Nephron (organoid): ENCODE results near the gene ZGPAT.
"Not testable (repeated sequence)": the region's sequence is repeated elsewhere in the genome, so short reads cannot be mapped to it uniquely, and the experiment has no call there.

Source experiments
- H3K27ac Mint-ChIP-seq, 3 experiments: 2 replicates each; pipeline ENCODE4 v1.8.0; 2020; ENCODE audit warnings: mixed read lengths in 3 of 3, mild to moderate bottlenecking in 2 of 3, moderate library complexity in 1 of 3
- H3K27me3 Mint-ChIP-seq: 2 replicates; pipeline ENCODE4 v1.8.0; 2021; ENCODE audit warnings: low read depth, mild to moderate bottlenecking, moderate library complexity, mixed read lengths
- H3K36me3 Mint-ChIP-seq: 2 replicates; pipeline ENCODE4 v1.8.0; 2020; ENCODE audit warnings: low read depth, mixed read lengths
- H3K4me1 Mint-ChIP-seq: 2 replicates; pipeline ENCODE4 v1.8.0; 2020; ENCODE audit warnings: mixed read lengths
- H3K4me3 Mint-ChIP-seq, 3 experiments: 2 replicates each; pipeline ENCODE4 v1.8.0; 2020; ENCODE audit warnings: mild to moderate bottlenecking in 3 of 3, mixed read lengths in 3 of 3, moderate library complexity in 2 of 3
- H3K9me3 Mint-ChIP-seq: 2 replicates; pipeline ENCODE4 v1.8.0; 2020; ENCODE audit warnings: mixed read lengths
- CTCF ChIP-seq, 3 experiments: fragments of 200-600 bp; sonication (generic); IDR thresholded peaks; one replicate each; pipeline ENCODE4 v1.5.0; 2021; ENCODE audit warnings: antibody characterized with exemption in 3 of 3; ENCODE audit not compliant: unreplicated experiment in 3 of 3

Gene ZGPAT

GRCh38 chr20:63707558-63708300 is at the start of gene ZGPAT, which contains the start of gene ARFRP1:
Gene ZGPAT, plus strand, starts transcription at chr20:63708039. Its CDS starts 542 bp downstream, at chr20:63708581.
Gene ARFRP1, minus strand, starts transcription at chr20:63707976. Its CDS starts 885 bp downstream, at chr20:63707091.
- Mint-ChIP-seq H3K4me1 (peaks cover 15% of the 10 kb centered on the region), H3K4me3 (peak within 1 kb of the TSS; percentile 85 to 90 (median 89)), H3K36me3 (peaks cover 47% of the 10 kb centered on the region), H3K27ac (peak within 1 kb of the TSS; percentile 70 to 77 (median 75)), H3K27me3 (no peaks in the 10 kb centered on the region), H3K9me3 (peaks cover 5% of the 10 kb centered on the region)
- no peak for TF ChIP-seq CTCF (IDR thresholded peaks at IDR 0.05; ENCODE audit: unreplicated experiment in 3 of 3)

- no peaks in the 10 kb centered on the region for H3K27me3 Mint-ChIP-seq
- peak overlapping the region; percentile 95 to 99 (median 96) for H3K27ac Mint-ChIP-seq
- peak overlapping the region; percentile 95 to 98 (median 96) for H3K4me3 Mint-ChIP-seq
- no peaks in the 10 kb centered on the region for H3K9me3 Mint-ChIP-seq
- H3K4me1 Mint-ChIP-seq: peaks cover 21% of the 10 kb centered on the region
- H3K36me3 Mint-ChIP-seq: peaks cover 6% of the 10 kb centered on the region
- TF ChIP-seq CTCF (IDR thresholded peaks at IDR 0.05; ENCODE audit: unreplicated experiment in 3 of 3): no peak
Measured at GRCh38 chr20:63658749-63659187, 49.1 kb upstream of the ZGPAT start.

GRCh38 chr20:63659370-63659769 is 48.5 kb upstream of the ZGPAT start:
- Mint-ChIP-seq H3K27me3 (no peaks in the 10 kb centered on the region), H3K4me3 (peak overlapping the region; percentile 95 to 98 (median 96)), H3K27ac (peak overlapping the region; percentile 95 to 99 (median 96)), H3K36me3 (peaks cover 6% of the 10 kb centered on the region), H3K9me3 (no peaks in the 10 kb centered on the region), H3K4me1 (peaks cover 21% of the 10 kb centered on the region)
- no peak for TF ChIP-seq CTCF (IDR thresholded peaks at IDR 0.05; ENCODE audit: unreplicated experiment in 3 of 3)

- Mint-ChIP-seq H3K4me1 (peaks cover 21% of the 10 kb centered on the region), H3K4me3 (peak overlapping the region; percentile 95 to 98 (median 96)), H3K27ac (peak overlapping the region; percentile 7 to 96 (median 95))
- H3K36me3 Mint-ChIP-seq, H3K27me3 Mint-ChIP-seq, H3K9me3 Mint-ChIP-seq: not testable (repeated sequence)
Measured at GRCh38 chr20:63660174-63660573, 47.7 kb upstream of the ZGPAT start.

- Mint-ChIP-seq H3K9me3 (no peaks in the 10 kb centered on the region), H3K36me3 (peaks cover 10% of the 10 kb centered on the region), H3K27me3 (no peaks in the 10 kb centered on the region), H3K4me1 (peaks cover 21% of the 10 kb centered on the region), H3K27ac (peak overlapping the region in 2 of 3 experiments; percentile 7 to 95), H3K4me3 (peak overlapping the region; percentile 72 to 98 (median 96))
- TF ChIP-seq CTCF (IDR thresholded peaks at IDR 0.05; ENCODE audit: unreplicated experiment in 3 of 3): no peak
Measured at GRCh38 chr20:63660622-63661021, 47.2 kb upstream of the ZGPAT start.

- H3K4me3 Mint-ChIP-seq: no peak overlapping the region
- no peaks in the 10 kb centered on the region for H3K9me3 Mint-ChIP-seq
- peaks cover 14% of the 10 kb centered on the region for H3K36me3 Mint-ChIP-seq
- TF ChIP-seq CTCF (IDR thresholded peaks at IDR 0.05; ENCODE audit: unreplicated experiment in 3 of 3): no peak
- H3K27me3 Mint-ChIP-seq: no peaks in the 10 kb centered on the region
- H3K4me1 Mint-ChIP-seq: peaks cover 21% of the 10 kb centered on the region
- H3K27ac Mint-ChIP-seq: peak overlapping the region in 1 of 3 experiments; percentile 95
Measured at GRCh38 chr20:63661108-63661507, 46.7 kb upstream of the ZGPAT start.
